Central memory CD4-positive, alpha-beta T cell (primary cell): ENCODE data around the gene TARBP1.
"Not testable (repeated sequence)": the region's sequence is repeated elsewhere in the genome, so short reads cannot be mapped to it uniquely, and the experiment has no call there.

ENCODE experiments used
- DNase-seq: peaks from one replicate; pipeline ENCODE4 v3.0.0; 2022
- total RNA-seq, 3 experiments: gene quantifications; one replicate each; lab custom pipeline; 2026; lab: John Stamatoyannopoulos, UW

Gene TARBP1
- 69.8 to 154 (median 80.7) reads per million in 3 experiments for total RNA-seq

- DNase-seq = peak; percentile 70
Observed at GRCh38 chr1:234478481-234479309, at the start of gene TARBP1. Gene TARBP1 (minus strand): TSS chr1:234479179. CDS start chr1:234479103, 76 bp downstream.

GRCh38 chr1:234528074-234528865 is 49.3 kb upstream of the TARBP1 start:
- no peak for DNase-seq

GRCh38 chr1:234527346-234527745 is 48.4 kb upstream of the TARBP1 start:
- no peak for DNase-seq

GRCh38 chr1:234526922-234527321 is 47.9 kb upstream of the TARBP1 start:
- DNase-seq = no peak

GRCh38 chr1:234525099-234525799 is 46.3 kb upstream of the TARBP1 start:
- DNase-seq = no peak

GRCh38 chr1:234521836-234522235 is 42.9 kb upstream of the TARBP1 start:
- no peak for DNase-seq

- DNase-seq = no peak
Observed at GRCh38 chr1:234520908-234521817, 42.2 kb upstream of the TARBP1 start.

- DNase-seq = no peak
Observed at GRCh38 chr1:234519506-234519905, 40.5 kb upstream of the TARBP1 start.

- DNase-seq = no peak
Observed at GRCh38 chr1:234518876-234519275, 39.9 kb upstream of the TARBP1 start.

GRCh38 chr1:234518086-234518485 is 39.1 kb upstream of the TARBP1 start:
- not testable (repeated sequence) for DNase-seq

GRCh38 chr1:234517110-234517802 is 38.3 kb upstream of the TARBP1 start:
- DNase-seq = no peak

- no peak for DNase-seq
Observed at GRCh38 chr1:234515821-234516241, 36.9 kb upstream of the TARBP1 start.

GRCh38 chr1:234515411-234515810 is 36.4 kb upstream of the TARBP1 start:
- DNase-seq = no peak

GRCh38 chr1:234512451-234512861 is 33.5 kb upstream of the TARBP1 start:
- no peak for DNase-seq

- DNase-seq = no peak
Observed at GRCh38 chr1:234509457-234510328, 30.7 kb upstream of the TARBP1 start.

GRCh38 chr1:234507626-234508387 is 28.8 kb upstream of the TARBP1 start:
- no peak for DNase-seq

GRCh38 chr1:234507089-234507488 is 28.1 kb upstream of the TARBP1 start:
- no peak for DNase-seq

GRCh38 chr1:234505769-234506102 is 26.8 kb upstream of the TARBP1 start:
- no peak for DNase-seq

GRCh38 chr1:234504969-234505768 is 26.2 kb upstream of the TARBP1 start:
- no peak for DNase-seq
